ENCODE measurements around the gene ZBTB24.

ZBTB24 gene

GRCh38 chr6:109420751-109421150 lies 62.3 kb downstream of the ZBTB24 start:
- FAIRE-seq (no peak), DNase-seq (ENCODE audit: insufficient read length, low spot score) (no peak)
- TF ChIP-seq CTCF (IDR thresholded peaks at IDR 0.05; ENCODE audit: insufficient read depth, missing control alignments), result no peak

GRCh38 chr6:109417646-109418045 lies 65.4 kb downstream of the ZBTB24 start:
- TF ChIP-seq CTCF (IDR thresholded peaks at IDR 0.05; ENCODE audit: insufficient read depth, missing control alignments), result no peak
- no peak for FAIRE-seq
- DNase-seq (ENCODE audit: insufficient read length, low spot score), result no peak

Data from D721Med (cell line).